NCI-H345 treated with DMSO at 0.1 percent for 48 hours (cell line): ENCODE results near the gene CST5.
"Not testable (repeated sequence)": the region's sequence is repeated elsewhere in the genome, so short reads cannot be mapped to it uniquely, and the experiment has no call there.

Experiments used
- DNase-seq: peaks from one replicate; lab custom pipeline; 2025; ENCODE audit not compliant: unreplicated experiment; lab: John Stamatoyannopoulos, UW

The CST5 gene, protein sequence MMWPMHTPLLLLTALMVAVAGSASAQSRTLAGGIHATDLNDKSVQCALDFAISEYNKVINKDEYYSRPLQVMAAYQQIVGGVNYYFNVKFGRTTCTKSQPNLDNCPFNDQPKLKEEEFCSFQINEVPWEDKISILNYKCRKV

DNA sequence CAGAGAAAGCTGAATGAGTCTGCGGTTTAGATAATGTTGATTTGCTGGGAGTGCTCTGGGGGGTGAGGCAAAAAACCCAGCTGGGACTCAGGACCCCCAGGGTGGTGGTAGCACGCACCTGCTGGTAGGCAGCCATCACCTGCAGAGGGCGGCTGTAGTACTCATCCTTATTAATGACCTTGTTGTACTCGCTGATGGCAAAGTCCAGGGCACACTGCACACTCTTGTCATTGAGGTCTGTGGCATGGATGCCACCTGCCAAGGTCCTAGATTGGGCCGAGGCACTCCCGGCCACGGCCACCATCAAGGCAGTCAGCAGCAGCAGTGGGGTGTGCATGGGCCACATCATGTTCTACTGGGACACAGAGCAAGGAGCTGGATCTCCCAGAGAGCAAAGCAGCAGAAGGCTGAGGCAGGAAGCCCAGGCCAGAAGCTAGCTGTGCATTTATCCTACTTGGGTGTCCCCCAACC is at the start of gene CST5:
CST5 (minus strand) TSS at position 421 of the 471 bp plus-strand sequence; CDS start at position 349, 72 bp downstream.
- DNase-seq = no peak

DNA sequence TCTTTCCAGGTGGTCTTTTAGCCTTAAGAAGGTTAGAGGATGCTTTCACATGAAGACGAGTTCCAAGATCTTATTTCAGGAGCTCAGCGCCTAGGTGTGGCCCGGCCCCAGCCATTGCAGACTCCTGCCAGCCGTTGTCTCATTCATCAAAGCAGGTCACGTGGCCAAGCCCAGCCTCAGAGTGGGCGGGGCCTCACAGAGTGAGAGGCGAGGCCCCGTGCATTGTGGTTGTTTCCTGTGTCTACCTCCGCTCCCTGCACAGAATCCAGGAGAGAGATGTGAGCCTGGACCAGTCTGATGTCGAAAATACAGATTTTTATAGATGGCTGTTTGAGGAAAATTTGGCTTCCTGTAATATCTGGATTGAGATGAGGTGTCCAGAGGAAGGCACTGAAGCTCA is 49.2 kb upstream of the CST5 start:
- DNase-seq = no peak

DNA sequence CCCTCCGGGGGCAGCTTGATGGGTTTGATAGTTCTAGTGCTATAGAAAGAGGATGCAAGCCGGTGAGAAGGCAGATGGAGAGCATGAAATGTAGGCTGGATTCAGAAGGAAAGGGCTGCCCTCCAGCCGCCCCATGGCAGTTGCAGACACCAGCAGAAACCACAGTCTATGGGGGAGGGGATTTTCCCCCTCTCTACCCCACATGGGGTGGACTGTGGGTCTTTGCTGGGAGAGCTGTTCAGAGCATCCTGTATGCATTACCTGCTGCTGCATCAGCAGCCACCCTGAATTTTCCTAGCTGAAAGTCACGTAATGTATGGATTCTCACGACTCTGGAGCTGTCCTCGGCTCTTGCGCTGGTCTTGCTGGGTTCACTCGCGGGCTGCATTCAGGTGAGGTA is 48.8 kb upstream of the CST5 start:
- DNase-seq = no peak

DNA sequence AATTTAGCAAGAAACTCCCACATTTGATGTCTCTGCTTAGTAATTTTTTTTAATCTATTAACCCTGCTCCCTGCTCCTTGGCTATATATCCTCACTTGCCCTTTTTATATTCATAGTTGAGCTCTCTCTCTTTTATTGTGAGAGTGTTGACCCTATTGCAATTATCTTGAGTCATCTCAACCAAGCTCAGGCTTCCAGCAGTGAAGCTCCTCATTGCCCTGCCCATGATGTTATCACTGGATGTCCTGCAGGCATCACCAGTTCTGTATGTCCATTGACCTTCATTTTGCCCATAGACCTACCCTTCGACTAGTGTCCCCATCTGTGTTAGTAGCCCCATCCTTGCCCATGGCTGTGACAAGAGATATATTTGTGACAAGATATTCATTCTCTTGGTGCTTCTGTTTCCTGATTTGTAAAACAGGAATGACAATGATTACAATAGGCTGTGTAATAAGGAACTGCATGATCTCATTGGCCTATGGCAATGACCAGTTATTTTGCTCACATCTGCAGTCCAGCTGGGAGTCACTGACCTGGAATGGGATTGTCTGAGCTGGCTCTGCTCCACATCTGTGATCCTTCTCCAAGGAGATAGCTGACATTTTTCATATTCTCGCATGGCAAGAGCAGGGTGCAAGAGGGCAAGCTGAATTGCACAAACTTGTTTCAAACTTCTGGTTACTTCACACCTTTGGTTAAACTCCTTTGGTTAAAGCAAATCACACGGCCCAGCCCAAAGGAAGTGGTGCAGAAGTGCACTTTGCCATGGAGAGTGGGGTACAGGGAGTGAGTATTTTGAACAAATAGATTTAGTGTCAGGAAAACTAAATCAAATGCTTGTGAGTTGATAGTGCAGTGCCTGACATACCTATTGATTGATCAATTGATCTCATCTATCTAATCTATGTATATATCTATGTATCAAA is 47.7 kb upstream of the CST5 start:
- no peak for DNase-seq

DNA sequence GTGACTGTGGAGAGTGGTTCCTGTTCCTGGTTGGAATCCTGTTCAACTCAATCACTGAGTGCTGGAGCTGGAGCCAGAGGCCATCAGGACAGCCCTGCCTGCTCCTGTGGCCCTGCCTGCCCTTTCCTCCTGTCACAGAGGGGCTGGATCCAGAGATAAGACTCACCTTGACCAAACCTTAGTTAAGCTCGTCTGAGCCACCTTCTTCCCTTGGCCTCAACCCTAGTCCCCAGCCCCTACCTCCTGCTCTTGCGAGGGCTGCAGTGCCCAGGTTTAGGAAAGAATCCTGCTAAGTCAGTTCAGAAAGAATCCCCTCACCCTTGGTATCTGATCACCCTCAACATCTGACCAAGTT is 47.0 kb upstream of the CST5 start:
- no peak for DNase-seq

DNA sequence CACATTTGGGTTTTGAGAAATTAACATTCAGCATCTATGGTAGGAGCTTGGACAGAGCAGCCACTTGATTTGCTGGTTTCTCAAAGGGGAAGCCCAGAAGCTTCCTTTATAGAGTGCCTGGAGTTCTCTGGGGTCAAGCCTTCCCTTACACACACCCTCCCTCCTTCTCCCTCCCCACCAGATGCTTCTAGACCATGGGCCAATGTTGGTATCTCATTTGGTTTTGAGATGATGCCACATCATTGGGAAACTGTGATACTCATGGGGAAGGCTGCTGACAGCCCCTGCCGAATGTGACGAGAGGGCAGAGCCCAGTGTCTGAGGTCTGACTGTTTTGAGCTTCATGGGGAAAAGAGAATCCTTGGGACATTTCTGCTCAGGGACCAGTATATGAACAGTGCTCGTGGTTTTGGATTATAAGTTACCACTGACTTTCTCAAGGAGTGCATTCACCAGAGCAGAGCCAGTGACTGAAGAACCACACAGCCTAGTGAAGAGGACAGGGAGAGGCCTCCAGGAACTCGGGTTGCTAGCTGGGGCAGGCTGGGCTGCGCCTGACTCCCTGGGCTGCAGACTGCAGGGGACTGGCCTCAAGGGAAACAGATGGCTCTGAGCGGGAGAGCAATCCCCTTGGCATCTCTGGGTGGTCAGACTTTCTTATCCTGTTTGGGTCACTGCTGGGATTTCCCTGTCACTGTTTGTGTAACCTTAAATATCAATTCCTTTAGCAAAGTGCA is 46.4 kb upstream of the CST5 start:
- no peak for DNase-seq

DNA sequence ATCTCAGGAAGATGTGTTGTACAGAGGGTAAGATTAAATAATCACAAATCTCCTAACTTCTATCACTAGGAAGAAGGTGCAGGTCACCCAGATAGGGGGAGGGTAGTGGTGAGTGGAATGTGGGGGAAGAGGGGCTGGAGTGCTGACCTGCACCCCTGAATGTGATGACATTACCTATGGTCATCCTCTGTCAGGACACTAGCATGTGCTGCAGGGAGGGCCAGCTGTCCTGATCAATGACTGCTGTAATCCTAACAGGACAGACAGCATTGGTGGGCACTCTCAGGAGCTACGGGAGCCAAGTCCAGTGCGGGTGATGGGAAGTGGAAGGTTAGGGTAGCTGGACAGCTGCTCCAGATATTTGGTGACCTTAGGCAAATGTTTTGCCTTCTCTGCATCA is 45.2 kb upstream of the CST5 start:
- DNase-seq = no peak

DNA sequence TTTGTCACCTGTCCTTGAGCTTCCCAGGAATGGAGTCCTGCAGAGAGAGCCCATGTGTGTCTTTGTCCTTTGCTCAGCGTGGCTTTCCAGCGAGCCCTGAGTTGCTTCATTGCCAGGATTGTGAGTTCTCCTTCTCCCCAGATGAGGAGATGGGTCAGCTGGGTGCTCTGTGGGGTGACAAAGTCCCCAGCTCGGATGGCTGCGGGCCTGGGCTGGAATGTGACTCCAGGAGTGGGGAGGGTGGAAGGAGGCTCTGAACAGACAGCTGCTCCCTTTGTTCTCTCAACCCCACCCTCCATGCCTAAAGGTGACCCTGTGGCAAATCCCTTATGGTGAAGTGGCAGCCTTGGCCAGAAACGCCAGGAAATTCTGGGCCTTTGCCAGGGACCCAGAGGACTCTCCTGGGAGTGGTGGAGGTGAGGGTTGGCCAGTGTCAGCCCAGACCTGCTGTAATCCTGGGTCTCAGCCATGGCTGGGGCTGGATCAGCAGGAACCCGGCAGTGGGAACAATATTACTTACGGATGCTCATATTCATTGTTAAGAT is 44.4 kb upstream of the CST5 start:
- DNase-seq = peak; percentile 57

DNA sequence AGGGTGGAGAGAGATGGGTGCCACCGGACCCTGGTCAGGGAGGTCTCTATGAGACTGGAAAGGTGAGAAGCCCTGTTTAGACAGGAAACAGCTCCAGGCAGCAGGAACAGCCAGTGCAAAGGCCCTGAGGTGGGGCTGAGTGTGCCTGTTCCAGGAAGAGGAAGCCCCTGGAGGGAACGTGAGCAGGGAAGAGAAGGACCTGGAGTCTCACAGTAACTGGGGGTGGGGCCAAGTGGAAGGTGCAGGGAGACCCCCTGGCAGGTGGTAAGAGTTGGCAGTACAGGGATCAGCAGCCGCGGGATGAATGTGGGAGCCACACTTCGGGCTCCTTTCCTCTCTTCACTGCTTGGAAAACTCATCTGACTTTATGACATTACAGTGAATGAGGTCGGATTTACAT is 43.8 kb upstream of the CST5 start:
- no peak for DNase-seq

DNA sequence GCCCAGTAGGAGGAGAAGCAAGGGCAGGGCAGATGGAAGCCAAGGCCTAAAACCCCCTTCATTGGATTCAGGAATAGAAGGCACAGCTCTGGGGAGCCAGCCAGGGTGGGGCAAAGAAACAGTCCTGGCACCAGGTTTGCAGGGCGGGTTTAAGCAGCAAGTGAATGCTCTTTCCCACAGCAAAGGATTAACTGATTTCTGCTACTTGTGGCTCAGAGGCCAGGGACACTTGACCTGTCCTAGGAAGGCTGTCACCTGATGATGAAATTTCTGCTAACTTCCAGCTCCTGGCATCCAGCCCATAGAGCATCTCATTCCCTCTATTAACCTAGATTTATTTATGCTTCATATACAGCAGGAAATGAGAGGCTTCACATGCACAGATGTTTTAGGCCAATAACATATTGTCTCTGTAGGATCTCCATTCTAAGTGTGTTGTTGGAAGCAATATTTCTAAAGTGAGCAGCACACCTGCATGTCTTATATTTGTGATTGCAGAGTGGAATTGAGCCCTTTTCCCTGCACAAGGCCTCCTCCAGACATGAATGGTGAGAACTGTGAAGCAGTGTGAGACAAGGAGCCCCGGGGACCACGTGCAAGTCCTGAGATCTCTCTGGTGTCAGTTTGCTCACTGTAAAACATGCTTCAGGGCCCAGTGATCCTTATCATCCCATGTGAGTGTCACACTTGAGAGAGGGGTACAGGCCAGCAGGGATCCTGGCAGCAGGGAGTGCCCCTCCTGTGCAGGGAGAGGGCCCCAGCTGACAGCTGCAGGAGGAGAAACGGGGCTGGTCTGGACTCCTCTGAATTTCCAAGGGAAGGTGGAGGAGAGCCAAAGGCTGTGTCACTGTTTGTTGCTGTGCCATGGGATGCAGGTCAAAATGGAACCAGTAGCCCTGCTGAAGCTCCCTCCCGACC is 41.1 kb upstream of the CST5 start:
- peak; percentile 62 for DNase-seq

DNA sequence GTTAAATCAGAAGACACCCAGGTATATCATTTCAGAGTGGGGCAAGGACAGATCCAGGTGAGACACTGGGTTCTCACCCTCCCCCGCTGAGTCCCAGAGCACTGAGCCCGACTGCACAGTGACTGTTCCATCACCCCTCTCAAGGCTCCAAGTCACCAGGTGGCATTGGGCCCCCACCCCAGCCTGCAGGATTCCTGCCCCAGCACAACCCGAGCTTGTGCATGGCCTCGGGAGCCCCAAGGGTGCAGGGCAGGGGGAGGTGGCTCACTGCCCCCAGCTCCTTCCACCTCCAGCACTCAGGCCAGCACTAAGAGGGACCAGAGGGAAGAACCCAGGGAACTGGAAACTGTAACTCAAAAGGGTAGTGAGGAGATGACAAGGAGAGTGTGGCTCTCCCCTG is 39.3 kb upstream of the CST5 start:
- DNase-seq = no peak

DNA sequence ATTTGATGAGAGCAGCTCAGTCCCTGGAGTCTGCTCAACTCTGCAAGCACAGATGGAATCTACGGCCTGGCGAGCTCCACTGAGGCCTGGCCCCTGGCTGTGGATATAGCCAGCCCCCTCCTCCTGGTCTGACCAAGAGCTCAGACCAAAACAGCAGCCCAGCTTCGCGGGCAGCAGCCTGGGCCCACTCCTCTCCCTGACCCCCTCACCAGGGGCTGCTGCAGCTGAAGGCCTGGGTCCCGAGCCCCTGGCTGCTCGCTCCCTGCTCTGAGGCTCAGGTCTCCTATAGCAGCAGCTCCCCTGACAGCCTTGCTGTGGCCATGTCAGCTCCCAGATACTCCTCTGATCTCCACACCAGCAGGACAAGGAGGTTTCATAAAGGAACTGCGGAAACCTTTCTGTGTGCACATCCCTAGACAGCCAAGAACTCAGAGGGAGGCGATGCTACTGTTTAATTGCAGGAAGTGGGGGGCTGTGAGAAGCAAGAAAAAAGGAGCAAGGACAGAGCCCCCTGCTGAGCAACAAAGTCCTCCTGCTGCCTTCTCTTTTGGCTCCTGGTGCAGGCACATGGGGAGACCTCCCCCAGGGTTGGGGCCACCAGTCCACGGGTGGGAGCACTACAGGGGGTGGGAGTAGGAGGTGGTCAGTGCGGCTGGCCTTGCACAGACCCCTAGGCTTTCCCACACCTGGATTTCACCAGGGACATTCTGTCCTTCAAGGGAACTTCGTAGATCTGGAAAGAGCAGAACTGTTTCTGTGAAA is 38.7 kb upstream of the CST5 start:
- DNase-seq = no peak

DNA sequence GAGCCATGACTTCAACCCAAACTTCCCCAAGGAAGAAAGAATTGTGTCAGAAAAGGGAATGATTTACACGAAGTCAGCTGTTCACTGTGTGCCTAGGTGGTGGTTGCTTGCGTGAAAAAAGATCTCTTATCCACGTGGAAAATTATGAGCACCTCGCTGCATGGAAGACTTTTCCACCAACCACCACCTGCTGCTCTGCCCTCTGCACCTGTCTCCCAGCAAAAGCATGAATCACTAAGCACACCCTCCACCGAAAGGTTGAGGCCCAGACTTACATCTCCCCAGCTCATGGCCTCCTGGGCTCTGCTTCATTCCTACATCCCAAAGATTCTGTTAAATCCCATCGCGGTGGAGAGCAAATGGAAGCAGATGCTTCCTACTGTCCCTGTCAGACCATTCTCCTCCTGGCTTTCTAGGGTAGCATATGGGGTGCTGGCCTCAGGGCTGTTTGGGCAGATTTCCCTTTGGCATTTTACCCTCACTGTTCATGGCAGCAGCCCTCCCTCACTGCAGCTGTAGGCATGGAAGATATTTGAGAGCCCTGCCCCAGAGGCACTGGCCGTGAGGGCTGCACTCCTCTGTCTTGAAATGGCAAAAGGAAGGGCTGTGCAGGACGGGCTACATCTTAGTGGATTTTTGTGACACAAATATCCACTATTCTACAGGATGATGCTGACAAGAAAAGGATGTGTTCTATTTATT is 37.6 kb upstream of the CST5 start:
- no peak for DNase-seq

DNA sequence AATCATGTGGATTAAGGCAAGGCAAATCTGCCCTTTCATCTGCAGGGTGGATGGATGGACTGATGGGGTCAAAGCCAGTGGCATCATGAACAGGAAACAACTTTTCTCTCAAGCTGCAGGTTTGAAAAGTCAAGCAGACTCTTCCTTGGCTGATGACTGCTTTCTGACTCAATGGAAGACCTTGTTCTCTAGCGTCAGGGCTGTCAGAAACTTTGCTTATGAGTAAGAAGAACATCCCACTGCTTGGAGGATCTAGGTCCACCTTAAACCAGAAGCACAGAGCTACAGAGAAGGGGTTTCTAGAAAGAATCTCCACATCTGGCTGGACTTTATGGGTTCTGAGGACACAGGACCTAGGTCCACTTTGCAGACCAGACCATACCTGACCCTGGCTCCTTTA is 36.3 kb upstream of the CST5 start:
- no peak for DNase-seq

DNA sequence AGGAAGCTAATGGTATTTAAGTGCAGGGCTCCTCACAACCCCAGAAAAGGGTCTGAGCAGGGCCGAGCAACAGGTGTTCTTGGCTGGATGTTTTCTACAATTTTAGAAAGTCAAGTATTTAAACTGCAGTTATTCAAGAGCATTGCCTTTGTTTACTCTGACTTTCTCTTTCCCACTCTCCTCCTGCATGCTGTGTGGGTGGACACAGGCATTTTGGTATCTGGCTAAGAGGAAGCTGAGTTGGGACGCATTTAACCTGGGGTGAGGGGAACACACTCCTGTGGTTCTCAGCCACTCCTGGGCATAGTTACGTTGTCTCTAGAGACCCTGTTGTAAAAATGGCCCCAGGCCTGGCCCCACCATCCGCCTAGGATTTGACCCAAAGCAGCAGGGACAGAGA is 34.9 kb upstream of the CST5 start:
- not testable (repeated sequence) for DNase-seq

DNA sequence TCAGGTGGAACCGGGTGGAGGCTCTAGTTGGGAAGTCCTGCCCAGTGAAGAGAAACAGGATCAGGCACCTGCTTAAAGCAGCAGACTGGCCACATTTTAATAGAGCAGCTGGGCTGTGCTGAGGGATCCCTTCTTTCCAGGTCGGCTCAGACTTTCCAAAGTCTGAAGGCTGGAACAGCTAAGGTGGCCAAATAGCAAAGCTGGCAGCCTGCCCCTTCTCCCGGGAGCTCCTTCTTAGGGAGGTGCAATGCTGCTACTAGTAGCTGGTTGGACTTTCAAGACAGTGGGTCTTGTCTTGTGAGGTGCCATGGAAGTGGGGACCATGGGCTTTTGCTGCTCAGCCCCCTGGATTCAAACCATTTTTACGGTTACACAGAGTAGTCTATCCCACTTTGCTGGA is 30.7 kb upstream of the CST5 start:
- no peak for DNase-seq

DNA sequence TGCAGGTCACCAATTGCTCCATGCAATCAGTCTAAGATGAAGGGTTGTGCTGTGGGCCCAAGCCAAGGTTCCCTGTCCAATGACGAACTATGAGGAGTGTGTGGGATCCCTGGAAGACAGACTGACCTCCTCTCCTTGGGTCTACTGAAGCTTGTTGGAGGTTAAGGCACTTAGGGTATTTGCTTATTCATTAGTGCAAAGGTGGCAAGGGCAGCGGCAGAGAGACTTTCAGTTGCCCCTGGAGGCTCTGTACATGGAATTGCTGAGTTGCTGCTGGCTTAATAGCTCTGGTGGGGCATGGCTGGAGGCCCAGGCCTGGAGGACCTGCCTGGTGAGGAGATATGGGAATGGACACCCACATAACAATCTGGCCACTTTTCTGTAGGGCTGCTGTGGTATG is 29.8 kb upstream of the CST5 start:
- no peak for DNase-seq

DNA sequence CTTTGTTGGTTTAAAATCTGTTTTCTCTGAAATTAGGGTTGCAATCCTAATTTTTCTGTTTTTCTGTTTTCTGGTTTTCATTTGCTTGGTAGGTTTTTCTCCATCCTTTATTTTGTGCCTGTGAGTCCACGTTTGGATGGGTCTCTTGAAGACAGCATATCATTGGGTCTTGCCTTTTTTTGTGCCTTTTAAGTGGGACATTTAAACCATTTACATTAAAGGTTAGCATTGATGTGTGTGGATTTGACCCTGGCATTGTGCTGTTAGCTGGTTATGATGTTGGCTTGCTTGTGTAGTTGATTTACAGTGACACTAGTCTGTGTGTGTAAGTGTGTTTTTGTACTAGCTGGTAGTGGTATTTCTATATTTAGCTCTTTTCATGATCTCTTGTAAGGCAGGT is 28.0 kb upstream of the CST5 start:
- DNase-seq = no peak

DNA sequence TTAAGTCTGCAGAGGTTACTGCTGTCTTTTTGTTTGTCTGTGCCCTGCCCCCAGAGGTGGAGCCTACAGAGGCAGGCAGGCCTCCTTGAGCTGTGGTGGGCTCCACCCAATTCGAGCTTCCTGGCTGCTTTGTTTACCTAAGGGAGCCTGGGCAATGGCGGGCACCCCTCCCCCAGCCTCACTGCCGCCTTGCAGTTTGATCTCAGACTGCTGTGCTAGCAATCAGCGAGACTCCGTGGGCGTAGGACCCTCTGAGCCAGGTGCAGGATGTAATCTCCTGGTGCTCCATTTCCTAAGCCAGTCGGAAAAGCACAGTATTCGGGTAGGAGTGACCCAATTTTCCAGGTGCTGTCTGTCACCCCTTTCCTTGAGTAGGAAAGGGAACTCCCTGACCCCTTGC is 22.8 kb upstream of the CST5 start:
- DNase-seq = not testable (repeated sequence)
